ENCODE measurements around the gene INPP5J. TPM values are rescaled to one million over a fixed set of nuclear protein-coding genes. Genes with fewer than 3 reads are reported as not detected.
A peak's percentile ranks its signal among the peaks of the same experiment; 100 is the strongest.
"Not testable (repeated sequence)": the region's sequence is repeated elsewhere in the genome, so short reads cannot be mapped to it uniquely, and the experiment has no call there.

Gene INPP5J, protein sequence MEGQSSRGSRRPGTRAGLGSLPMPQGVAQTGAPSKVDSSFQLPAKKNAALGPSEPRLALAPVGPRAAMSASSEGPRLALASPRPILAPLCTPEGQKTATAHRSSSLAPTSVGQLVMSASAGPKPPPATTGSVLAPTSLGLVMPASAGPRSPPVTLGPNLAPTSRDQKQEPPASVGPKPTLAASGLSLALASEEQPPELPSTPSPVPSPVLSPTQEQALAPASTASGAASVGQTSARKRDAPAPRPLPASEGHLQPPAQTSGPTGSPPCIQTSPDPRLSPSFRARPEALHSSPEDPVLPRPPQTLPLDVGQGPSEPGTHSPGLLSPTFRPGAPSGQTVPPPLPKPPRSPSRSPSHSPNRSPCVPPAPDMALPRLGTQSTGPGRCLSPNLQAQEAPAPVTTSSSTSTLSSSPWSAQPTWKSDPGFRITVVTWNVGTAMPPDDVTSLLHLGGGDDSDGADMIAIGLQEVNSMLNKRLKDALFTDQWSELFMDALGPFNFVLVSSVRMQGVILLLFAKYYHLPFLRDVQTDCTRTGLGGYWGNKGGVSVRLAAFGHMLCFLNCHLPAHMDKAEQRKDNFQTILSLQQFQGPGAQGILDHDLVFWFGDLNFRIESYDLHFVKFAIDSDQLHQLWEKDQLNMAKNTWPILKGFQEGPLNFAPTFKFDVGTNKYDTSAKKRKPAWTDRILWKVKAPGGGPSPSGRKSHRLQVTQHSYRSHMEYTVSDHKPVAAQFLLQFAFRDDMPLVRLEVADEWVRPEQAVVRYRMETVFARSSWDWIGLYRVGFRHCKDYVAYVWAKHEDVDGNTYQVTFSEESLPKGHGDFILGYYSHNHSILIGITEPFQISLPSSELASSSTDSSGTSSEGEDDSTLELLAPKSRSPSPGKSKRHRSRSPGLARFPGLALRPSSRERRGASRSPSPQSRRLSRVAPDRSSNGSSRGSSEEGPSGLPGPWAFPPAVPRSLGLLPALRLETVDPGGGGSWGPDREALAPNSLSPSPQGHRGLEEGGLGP
- polyA plus RNA-seq (2012; ENCODE audit: low read depth, missing spikeins): 0.04 TPM

DNA sequence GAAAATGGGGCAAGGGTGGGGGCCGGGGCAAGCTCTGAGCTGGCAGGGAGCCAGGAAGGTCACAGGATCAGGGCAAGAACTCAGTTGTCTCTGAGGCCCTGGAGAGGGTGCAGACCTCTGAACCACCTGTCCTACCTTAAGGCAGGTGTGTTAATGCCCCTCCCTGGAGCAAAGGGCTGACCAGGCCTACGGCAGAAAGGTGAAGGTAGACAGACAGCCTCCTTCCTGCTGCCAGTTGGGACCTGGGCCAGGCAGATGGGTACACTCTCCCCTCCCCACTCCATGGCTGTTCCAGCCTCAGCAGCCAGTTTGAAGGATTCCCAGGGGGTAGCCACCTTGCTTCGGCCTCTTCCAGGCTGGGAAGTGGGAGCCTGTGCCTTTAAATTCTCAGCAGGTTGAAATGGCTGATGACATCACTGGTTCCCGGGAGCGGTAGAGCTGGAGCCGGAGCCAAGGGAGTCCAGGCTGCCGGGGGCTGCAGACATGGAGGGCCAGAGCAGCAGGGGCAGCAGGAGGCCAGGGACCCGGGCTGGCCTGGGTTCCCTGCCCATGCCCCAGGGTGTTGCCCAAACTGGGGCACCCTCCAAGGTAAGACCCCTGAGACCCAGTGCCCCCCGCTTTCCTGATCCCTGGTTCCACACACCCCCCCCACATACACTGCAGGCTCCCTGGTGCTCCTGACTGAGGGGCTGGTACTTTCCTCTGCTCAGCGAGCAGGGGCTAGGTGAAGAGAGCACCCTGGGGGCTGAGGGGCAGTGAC is at the start of gene INPP5J:
Gene INPP5J (plus strand): TSS at position 435 of the 760 bp plus-strand sequence. CDS start 49 bp downstream, at position 484.
- DNase-seq (ENCODE audit: insufficient read length, low spot score) (no peak), FAIRE-seq (no peak)
- TF ChIP-seq POU2F2 (IDR thresholded peaks at IDR 0.05; ENCODE audit: low read depth, low read length) (no peak), SPI1 (IDR thresholded peaks at IDR 0.05; ENCODE audit: low read depth, low read length) (no peak), POLR2A (IDR thresholded peaks at IDR 0.05; ENCODE audit: low read depth, low read length) (no peak), POLR2AphosphoS5 (IDR thresholded peaks at IDR 0.05; ENCODE audit: low read depth, low read length) (no peak), PAX5 (IDR thresholded peaks at IDR 0.05; ENCODE audit: insufficient read depth, low read length, severe bottlenecking) (no peak), TAF1 (IDR thresholded peaks at IDR 0.05; ENCODE audit: low read depth, low read length) (no peak)

DNA sequence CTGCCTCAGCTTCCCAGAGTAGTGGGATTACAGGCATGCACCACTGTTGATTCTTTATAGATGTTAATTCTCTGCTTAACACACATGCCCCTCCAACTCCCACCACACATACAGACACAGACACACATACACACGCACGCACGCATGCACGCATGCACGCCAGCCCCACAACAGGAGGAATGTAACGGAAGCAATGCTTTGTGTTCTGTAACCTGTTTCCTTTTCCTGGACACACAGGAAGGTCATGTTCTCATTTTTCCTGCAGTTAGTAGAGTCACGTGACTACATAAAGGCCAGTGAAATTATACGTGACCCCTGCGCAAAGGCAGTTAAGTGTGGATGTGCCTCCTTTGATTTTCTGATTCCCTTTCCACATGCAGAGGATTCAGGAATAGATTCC is 49.6 kb upstream of the INPP5J start:
- not testable (repeated sequence) for FAIRE-seq; DNase-seq (ENCODE audit: insufficient read length, low spot score)

DNA sequence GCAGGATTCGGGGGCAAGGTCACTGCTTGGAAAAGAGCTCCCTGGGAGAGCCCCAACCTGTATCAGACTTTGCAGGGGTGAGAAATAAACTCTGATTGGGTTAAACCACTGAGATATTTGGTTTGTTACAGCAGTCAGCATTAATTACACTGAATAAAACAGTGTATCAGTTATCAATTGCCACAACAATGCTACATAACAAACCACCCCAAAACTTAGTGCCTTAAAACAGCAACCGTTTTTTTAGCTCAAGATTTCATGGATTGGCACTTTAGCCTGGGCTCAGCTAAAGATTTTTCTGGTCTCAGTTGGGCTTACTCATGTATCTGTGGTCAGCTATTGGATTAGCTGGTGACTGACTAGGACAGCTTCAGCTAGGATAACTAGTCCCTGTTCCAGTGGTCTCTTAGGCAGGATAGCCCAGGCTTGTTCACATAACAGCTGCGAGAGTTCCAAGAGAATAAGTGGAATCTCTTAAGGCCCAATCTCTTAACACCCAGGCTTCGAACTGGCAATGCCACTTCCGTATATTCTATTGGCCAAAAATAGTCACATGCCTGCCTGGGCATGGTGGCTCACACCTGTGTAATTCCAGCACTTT is 49.1 kb upstream of the INPP5J start:
- not testable (repeated sequence) for DNase-seq (ENCODE audit: insufficient read length, low spot score); FAIRE-seq

DNA sequence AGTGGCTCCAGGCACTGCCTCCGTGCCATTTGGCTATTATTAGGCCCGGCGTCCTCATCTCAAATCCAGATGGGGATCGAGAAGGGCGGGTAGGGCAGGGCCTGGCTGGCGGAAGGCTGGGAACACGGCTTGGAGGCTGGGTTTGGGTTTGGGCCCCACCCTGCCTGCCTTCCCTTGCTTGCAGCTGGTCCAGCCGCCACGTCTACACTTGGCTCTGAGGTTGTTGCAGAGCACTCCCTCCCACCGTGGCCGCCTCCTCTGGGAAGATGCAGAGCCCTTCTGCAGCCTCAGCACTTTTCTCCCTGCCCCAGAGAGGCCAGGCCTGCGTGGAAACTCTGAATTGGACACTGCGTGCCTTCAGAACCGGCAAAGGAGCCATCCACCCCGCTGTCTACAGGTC is 46.8 kb upstream of the INPP5J start:
- TF ChIP-seq POLR2AphosphoS5 (IDR thresholded peaks at IDR 0.05; ENCODE audit: low read depth, low read length) (no peak), TAF1 (IDR thresholded peaks at IDR 0.05; ENCODE audit: low read depth, low read length) (no peak), POU2F2 (IDR thresholded peaks at IDR 0.05; ENCODE audit: low read depth, low read length) (no peak), SPI1 (IDR thresholded peaks at IDR 0.05; ENCODE audit: low read depth, low read length) (no peak), POLR2A (IDR thresholded peaks at IDR 0.05; ENCODE audit: low read depth, low read length) (no peak), PAX5 (IDR thresholded peaks at IDR 0.05; ENCODE audit: insufficient read depth, low read length, severe bottlenecking) (no peak)
- DNase-seq (ENCODE audit: insufficient read length, low spot score): no peak

DNA sequence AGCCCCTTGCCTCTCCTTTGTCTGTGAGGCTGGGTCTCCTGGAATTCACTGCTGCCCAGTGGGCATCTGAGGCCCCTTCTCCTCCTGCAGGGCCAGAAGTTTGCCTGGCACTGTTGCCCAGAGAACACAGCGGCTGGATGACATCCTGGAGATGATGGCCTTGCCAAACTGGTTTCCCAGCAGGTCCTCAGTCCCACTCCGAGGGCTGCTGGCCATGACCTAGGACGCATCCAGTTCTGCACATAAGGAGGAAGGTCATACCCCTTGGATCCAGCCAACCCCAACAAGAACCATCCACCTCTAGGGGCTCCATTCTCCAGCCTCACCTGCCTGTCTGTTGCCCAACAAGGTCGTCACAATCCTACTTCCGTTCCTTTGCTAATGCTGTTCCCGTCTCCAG is 45.1 kb upstream of the INPP5J start:
- TF ChIP-seq POLR2AphosphoS5 (IDR thresholded peaks at IDR 0.05; ENCODE audit: low read depth, low read length) (no peak), POLR2A (IDR thresholded peaks at IDR 0.05; ENCODE audit: low read depth, low read length) (no peak), PAX5 (IDR thresholded peaks at IDR 0.05; ENCODE audit: insufficient read depth, low read length, severe bottlenecking) (no peak), TAF1 (IDR thresholded peaks at IDR 0.05; ENCODE audit: low read depth, low read length) (no peak), SPI1 (IDR thresholded peaks at IDR 0.05; ENCODE audit: low read depth, low read length) (no peak), POU2F2 (IDR thresholded peaks at IDR 0.05; ENCODE audit: low read depth, low read length) (no peak)
- DNase-seq (ENCODE audit: insufficient read length, low spot score): no peak
- FAIRE-seq: no peak

More for the DNA sequence above, 46.8 kb upstream of the INPP5J start:
- no peak for FAIRE-seq

DNA sequence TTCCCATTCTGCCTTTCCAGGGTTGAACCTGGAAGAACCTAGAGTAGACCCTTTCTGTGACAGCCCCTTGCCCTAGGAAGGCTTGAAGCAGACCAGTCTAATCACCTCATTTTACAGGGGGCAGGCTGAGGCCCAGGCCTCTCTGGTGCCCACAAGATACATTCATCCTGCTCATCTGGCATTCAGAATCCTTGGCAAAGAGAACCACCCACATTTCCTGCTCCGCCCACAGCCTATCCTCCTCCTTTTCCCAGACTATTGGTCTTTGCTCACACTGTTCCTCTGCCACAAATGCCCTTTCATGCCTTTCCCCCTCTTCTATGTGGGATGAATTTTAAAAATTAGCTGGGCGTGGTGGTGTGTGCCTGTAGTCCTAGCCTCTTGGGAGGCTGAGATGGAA is 44.4 kb upstream of the INPP5J start:
- FAIRE-seq: not testable (repeated sequence)

DNA sequence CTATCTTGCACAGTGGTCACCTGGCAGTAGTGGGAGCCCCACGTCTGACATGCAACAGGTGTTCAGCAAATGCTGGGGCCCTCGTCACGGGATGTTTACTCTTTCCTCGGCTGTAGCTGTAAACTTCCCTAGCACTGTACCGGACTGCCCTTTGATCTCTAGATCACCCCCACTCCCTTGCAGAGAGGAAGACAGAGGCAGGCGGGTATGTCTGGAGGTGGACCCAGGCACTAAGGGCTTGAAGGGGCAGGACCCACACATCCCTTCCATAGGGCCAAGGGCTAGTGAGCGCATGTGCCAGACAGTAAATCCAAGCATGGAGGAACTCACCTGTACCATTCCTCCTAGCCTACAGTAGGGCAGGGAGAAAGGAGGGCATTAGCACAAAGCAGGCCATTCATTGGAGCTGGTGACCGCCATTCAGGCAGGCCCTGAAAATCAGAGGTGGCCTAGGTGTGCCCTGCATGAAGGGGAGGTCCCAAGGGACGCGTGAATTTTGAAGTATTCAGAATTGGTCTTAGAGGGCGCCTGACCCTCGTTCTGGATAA is 43.6 kb upstream of the INPP5J start:
- FAIRE-seq: no peak
- TF ChIP-seq PAX5 (IDR thresholded peaks at IDR 0.05; ENCODE audit: insufficient read depth, low read length, severe bottlenecking) (no peak), POLR2A (IDR thresholded peaks at IDR 0.05; ENCODE audit: low read depth, low read length) (no peak), SPI1 (IDR thresholded peaks at IDR 0.05; ENCODE audit: low read depth, low read length) (no peak), POLR2AphosphoS5 (IDR thresholded peaks at IDR 0.05; ENCODE audit: low read depth, low read length) (no peak), TAF1 (IDR thresholded peaks at IDR 0.05; ENCODE audit: low read depth, low read length) (no peak), POU2F2 (IDR thresholded peaks at IDR 0.05; ENCODE audit: low read depth, low read length) (no peak)
- DNase-seq (ENCODE audit: insufficient read length, low spot score): no peak

More for the DNA sequence above, 44.4 kb upstream of the INPP5J start:
- DNase-seq (ENCODE audit: insufficient read length, low spot score): not testable (repeated sequence)

DNA sequence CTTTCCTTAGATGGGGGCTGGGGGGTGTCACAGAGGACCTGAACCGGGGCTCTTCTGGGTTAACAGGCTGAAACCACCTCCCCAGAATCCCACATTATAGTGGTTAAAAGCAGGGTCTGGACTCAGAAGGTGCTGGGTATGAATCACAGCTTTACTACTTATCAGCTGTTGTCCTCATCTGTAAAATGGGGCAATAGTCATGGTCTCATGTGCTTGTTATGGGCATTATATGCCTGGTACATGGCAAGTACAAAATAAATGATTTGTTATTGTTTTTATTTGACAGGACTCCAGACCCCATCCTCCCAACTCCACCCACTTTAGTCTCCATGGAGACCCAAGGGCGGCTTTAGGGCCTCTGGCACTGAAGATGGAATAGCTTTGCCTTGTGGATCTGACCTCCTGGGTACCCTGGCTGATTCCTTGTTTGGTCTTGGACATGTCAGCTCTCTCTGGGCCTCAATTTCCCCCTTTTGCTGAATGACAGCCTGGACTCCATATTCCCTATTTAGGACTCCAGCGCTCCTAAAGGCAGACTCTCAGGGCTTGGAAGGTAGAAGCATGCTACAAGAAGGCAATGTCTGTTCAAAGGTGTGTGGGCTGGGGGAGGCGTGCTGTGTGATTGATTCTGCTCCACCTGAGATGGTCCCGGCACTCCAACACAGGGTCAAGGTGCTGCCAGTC is 42.5 kb upstream of the INPP5J start:
- DNase-seq (ENCODE audit: insufficient read length, low spot score) (no peak), FAIRE-seq (peak; percentile 31)
- TF ChIP-seq POLR2A (IDR thresholded peaks at IDR 0.05; ENCODE audit: low read depth, low read length) (no peak), TAF1 (IDR thresholded peaks at IDR 0.05; ENCODE audit: low read depth, low read length) (no peak), PAX5 (IDR thresholded peaks at IDR 0.05; ENCODE audit: insufficient read depth, low read length, severe bottlenecking) (no peak), POU2F2 (IDR thresholded peaks at IDR 0.05; ENCODE audit: low read depth, low read length) (no peak), POLR2AphosphoS5 (IDR thresholded peaks at IDR 0.05; ENCODE audit: low read depth, low read length) (no peak), SPI1 (IDR thresholded peaks at IDR 0.05; ENCODE audit: low read depth, low read length) (no peak)
